NCI-H1436 treated with DMSO at 0.1 percent for 48 hours (cell line): Measurements from ENCODE around the gene TECTB.
"Not testable (repeated sequence)": the region's sequence is repeated elsewhere in the genome, so short reads cannot be mapped to it uniquely, and the experiment has no call there.

Source experiments
- DNase-seq: peaks from one replicate; lab custom pipeline; 2025; lab: John Stamatoyannopoulos, UW

The TECTB gene

DNA sequence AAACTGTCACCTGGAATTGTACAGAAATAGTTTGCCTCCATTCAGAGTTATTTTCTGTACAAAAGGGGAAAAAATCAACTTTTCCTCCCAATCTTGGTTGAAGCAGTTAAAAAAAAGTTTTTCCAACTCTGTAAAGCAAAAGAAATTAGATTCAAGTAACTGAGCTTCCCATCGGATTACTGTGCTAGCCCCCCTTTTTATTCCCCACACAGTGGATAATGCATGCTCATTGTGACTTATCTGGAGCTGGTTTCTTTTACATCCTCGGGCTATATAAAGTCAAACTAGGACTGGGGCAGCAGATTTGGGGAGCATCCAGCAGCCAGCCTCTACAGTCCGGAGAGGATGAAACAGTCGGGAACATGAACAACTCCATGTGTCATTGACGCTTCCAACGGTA is at the start of gene TECTB:
Gene TECTB (plus strand): TSS at position 301 of the 400 bp plus-strand sequence. CDS start 335 bp downstream, outside the sequence.
- no peak for DNase-seq

DNA sequence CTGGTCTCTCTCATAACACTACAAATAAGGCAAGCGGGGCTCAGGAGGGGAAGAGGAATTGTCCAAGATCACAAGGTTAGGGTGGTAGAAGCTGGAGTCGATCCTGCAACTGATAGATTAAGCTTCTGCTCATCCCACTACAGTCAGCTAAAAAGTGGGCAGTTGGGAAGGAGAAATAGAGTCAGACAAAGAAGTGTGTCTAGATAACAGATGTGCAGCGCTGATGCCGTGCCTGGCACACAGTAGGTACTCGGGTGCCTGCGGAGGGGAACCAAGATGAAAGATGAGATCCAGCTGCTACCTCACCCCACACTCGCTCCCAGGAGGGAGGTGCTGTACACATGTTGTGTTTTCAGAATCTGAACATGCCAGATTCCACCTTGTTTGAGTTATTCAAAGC is 48.1 kb upstream of the TECTB start:
- DNase-seq, result no peak

DNA sequence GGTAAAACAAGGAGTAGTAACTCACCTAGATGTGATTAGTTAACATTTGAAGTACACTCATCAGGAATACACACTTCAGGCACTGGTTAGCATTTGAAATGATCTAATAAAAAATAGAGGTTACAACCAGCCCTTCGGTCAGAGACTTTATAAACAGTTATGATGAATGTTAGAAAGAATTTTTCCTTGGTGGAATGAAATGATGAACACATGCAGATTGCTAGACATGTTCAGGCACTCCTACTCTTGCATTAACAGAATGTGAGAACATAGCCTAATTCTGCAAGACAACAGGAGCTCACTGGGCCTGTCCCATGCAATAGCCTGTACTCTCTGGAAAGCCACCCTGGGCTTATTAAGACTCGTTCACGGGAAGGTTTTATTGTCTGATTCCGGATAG is 47.3 kb upstream of the TECTB start:
- no peak for DNase-seq

DNA sequence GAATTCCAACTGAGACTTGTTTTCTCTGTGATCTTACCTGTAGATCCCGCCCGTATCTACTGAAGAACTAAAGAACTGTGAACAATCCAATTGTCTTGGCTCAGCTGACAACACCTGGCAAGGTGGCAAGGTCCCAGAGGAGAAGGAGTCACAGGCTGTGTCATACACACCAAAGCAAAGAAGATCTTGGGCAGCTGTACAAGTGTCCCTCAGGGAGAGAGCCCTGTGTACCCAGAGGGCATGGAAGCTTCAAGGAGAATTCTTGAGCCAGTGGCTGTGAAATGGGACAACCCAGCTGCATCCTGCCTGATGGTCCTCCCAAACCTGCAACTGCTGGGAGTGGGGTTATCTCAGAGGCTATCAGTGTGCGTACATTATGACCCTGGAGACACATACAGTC is 46.7 kb upstream of the TECTB start:
- no peak for DNase-seq

GRCh38 chr10:112239347-112239746 is 43.9 kb upstream of the TECTB start:
- no peak for DNase-seq

DNA sequence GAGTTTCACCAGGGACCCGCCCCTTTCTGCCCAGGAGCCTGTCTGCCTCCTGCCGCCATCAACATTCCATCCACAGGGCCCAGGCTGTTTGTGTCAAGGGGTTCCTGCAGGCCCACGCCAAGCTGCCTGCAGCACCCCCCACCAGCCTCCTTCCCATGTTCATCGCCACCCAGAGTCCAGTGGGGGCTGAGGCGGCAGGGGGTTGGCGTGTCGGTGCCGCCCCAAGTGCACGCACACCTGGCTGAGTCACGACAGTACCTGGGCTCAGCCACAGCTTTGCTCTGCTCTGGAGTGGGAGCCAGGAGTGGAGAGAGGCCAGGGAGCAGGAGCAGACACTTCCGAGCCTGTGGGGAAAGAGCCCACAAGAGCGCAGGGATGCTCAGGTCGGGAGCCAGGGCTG is 42.8 kb upstream of the TECTB start:
- DNase-seq, result no peak

DNA sequence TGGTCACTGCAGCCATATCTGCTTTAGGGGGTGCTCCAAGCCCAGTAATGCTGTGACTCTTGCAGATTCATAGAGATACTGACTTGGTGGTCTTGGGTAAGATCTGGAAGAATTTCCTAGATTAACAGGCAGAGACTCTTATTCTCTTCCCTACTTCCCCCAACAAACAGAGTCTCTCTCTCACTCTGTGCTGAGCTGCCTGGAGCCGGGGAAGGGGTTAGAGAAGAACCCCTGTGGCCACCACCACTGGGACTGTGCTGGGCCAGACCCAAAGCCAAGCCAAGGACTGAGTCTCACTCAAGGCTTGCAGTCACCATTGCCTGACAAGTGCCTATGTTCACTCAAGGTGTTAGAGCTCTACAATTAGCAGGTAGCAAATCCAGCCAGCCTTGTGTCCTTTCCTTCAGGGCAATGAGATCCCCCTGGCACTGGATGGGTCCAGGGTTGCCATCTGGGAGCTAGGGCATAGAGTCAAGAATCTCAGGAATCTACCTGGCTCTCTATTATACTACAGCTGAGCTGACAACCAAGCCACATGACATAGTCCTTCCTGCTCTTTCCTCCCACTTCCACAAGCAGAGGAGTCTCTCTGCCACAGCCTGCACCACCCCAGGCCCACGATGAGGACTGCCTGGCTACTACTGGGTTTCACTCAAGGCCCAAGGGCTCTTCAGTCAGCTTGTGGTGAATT is 41.4 kb upstream of the TECTB start:
- no peak for DNase-seq

DNA sequence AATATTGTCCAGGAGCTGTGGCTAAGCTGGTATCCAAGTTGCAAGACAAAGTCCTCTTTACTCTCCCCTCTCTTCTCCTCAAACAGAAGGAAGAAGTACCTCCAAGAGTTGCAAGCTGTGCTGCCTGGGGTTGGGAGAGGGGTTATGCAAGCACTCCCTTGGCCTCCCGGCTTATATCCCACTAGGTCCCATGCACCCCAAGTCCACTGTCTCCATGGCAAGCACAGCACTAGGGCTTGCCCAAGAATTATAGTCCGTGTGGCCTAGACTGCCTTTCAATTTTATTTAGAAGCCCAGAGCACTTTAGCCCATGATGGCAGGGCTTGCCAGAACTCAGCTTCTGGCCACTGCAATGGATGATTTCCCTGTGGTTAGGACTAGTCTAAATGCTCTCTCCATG is 40.4 kb upstream of the TECTB start:
- no peak for DNase-seq

GRCh38 chr10:112243713-112244112 is 39.5 kb upstream of the TECTB start:
- DNase-seq, result no peak

DNA sequence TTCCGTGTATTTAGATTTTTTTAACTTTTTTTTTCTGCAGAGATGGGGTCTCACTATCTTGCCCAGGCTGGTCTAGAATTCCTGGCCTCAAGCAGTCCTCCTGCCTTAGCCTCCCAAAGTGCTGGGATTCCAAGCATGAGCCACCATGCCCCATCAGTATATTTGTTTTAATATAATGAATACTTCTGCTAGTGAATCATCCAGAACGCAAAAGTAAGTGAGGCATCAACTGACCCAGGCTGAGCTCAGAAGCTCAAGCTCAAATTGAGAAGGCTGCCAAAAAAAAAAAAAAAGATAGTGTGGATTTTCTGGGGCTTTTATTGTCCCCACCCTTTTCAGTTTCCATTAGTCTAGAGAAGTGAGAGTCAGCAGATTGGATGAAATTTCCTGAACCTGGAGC is 39.0 kb upstream of the TECTB start:
- no peak for DNase-seq

- DNase-seq, result no peak
Observed at GRCh38 chr10:112247791-112248190, 35.4 kb upstream of the TECTB start.

GRCh38 chr10:112248584-112249295 is 34.5 kb upstream of the TECTB start:
- DNase-seq, result no peak

DNA sequence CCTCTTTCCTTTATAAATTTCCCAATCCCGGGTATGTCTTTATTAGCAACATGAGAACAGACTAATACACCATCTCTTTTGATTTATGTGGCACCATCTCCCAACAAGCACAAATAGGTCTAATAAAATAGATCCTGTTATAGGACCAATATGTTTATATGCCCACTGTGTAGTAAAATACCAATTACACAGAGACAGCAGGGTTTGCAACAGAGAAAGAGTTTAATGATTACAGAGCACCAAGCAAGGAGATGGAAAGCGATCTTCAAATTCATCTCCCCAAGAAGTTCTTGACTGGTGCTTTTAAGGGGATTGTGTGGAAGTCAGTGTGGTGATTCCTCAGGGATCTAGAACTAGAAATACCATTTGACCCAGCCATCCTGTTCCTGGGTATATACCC is 33.5 kb upstream of the TECTB start:
- DNase-seq, result no peak

DNA sequence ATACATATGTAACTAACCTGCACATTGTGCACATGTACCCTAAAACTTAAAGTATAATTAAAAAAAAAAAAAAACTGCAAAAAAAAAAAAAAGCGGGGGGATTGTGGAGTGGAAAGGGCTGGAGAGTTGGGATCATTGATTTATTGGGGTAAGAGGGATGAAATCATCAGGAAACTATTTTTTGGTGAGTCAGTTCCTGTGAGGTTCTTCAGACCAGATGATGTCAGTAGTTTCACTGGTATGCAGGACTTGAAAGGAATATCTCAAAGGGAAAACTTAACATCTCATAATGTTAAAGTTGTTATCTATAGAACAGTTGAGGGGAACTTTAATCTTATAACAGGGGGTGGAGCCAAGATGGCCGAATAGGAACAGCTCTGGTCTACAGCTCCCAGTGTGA is 32.6 kb upstream of the TECTB start:
- no peak for DNase-seq

DNA sequence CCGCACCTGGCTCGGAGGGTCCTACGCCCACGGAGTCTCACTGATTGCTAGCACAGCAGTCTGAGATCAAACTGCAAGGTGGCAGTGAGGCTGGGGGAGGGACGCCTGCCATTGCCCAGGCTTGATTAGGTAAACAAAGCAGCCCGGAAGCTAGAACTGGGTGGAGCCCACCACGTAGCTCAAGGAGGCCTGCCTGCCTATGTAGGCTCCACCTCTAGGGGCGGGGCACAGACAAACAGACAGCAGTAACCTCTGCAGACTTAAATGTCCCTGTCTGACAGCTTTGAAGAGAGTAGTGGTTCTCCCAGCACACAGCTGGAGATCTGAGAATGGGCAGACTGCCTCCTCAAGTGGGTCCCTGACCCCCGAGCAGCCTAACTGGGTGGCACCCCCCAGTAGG is 32.0 kb upstream of the TECTB start:
- not testable (repeated sequence) for DNase-seq

- no peak for DNase-seq
Observed at GRCh38 chr10:112258407-112258806, 24.8 kb upstream of the TECTB start.

GRCh38 chr10:112259688-112260087 is 23.5 kb upstream of the TECTB start:
- no peak for DNase-seq

- DNase-seq, result no peak
Observed at GRCh38 chr10:112260831-112261230, 22.4 kb upstream of the TECTB start.

DNA sequence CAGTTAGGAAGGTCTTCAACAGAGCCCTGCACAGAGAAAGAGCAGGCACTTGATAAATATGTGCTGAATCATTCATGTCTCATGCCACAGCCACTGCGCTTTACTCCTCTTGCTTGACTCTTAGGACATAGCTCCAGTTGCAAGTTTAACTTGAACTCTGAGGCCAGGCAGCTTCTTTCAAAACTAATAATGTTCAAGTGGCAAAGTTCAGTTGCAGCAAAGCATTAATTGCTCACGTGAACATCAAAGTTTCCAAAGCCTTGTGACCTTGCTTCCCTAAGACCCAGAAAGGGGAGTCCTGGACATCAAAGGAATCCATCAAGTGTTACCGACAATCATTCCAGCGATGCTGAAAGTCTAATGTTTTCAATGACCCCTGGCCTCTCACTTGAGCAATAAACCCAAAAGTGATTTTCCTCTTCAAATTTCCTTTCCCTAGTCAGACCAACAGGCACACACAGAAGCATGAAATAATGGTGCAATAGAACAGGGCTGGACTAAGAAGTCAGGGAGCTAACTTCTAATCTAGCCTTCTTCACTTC is 21.8 kb upstream of the TECTB start:
- DNase-seq, result no peak

- DNase-seq, result no peak
Observed at GRCh38 chr10:112262546-112262945, 20.7 kb upstream of the TECTB start.

DNA sequence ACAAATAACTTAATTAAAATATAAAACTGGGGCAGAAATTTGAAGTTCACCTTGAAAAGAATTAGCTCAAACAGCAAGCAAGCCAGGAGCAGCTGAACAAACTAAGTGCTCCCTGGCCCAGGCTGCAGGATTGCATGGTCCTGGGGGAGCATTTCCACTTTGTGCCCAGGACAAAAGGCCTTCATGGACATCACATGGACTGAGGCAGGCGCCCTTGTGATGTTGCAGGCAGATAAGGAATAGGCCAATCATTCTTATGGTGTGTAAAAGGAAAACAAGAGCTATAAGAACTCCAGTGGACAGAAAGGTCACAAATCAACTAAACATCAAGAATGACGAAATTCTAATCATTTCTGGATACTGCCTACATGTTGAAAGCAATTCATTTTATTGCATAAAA is 17.5 kb upstream of the TECTB start:
- DNase-seq, result no peak

- DNase-seq, result no peak
Observed at GRCh38 chr10:112269266-112269665, 13.9 kb upstream of the TECTB start.

DNA sequence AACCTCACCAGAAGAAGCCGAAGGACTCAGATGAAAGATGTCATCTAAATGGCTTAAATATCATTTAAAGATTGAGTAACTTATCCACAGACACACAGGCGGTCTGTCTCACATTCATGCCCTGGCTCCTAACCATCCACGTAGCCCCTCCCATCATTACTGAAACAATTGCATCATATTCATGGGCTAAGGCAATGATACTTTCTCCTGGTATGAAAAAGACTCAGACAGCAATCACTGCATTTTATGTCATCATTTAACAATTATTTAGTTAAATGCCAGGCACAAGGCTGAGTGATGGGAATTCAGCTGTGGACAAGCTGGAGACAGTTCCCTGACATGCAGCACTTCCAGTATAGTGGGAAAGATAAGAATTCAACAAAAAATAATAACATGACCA is 11.2 kb upstream of the TECTB start:
- no peak for DNase-seq

DNA sequence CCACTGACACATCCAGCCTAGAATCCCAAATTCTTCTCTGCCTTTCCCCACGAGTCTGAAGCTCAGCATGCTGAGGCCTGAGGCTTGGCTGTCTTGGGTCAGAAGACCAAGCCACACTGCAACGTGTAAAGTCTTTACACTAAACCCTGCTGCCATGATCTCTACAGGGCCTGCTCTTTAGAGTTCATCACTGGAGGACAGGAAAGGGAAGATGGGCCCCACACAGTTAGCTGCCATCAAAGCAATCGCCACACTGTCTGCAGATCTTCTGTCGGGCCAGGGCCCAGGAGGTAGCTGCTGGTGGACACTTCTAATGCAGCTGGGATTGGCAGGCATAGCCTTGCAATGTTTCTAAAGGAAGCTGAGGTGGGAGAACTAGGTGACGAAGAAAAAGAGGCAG is 8.4 kb upstream of the TECTB start:
- DNase-seq, result no peak
